ENCODE results near the gene PPAN.

The PPAN gene

DNA sequence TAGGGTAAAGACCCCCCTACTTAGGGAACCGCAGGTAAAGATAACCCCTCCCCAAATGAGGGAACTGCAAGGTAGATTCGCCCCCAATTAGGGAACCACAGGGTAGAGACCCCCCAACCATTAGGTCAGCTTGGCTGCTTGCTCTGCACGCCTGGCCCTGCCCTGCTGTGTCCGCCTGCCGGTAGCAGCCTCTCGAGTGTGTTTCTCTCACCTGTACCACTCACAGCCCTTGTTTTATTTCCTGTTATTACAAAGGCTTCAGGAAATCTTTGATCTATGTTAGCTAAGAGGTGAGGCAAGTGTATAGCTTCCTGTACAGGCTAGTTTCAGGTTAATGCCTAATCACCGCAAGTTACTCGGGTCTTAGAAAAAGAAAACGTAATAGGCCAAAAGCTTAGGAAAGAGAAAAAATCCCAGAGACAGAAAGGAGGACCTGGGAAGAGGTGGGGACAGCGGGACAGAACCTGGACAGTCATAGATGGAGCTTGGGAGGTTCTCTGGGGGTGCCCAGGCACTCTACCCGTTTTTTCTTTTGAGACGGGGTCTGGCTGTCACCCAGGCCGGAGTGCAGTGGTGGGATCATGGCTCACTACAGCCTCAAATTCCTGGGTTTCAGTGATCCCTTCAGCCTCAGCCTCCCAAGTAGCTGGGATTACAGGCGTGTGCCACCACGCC lies 36.7 kb downstream of the PPAN start:
- no peak for DNase-seq

DNA sequence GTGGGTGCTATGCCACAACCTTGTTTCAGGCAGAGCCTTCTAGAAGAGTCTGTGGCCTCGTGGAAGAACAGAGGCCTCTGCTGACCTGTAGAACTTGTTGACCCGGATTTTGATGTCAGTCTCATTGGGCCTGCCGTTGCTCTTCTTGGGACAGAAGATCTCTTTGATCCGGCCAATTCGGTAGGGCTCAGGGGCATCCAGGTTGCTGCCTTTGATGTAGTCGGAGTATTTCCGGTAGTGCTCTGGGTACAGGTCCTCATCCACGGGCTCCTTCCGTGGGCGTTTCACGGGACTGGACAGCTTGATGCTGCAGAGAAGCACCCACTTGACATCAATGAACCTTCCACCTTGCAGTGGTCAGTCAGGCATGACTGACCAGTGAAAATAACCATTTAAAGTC lies 37.5 kb downstream of the PPAN start:
- no peak for DNase-seq

DNA sequence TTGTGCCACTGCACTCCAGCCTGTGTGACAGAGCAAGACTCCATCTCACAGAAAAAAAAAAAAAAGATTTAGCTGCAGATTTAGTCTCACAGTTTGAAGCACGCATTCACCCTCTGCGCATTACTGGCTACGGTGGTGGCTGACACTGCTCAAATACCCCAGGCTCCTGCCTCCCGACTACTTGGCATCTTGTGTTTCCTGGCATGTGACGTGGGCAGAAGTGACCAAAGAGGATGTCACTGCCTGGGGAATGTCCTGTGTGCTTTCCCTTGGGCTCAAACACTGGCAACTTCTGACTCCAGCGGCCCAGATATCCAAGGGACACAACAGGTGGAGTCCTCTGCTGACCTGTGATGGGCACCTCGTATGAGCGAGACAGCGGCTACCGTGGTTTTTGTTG lies 38.2 kb downstream of the PPAN start:
- DNase-seq: no peak

DNA sequence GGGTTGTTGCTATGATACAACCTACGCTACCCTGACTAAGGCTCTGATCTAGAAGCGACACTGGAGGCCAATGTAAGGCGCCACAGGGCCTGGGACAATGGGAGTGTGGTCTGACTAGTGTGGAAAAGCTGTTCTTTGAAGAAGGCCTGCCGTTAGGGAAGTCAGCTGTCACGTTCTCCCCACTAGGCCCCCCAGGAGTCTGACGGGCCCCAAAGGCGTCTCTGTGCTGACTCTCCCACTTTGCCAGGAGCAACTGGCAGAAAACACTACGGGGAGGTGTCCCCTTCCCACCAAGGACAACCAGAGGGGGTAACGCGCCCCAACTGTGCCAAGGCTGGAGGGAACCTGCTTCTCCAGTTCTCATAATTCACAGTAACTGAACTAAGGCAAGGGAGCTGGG lies 38.9 kb downstream of the PPAN start:
- no peak for DNase-seq

DNA sequence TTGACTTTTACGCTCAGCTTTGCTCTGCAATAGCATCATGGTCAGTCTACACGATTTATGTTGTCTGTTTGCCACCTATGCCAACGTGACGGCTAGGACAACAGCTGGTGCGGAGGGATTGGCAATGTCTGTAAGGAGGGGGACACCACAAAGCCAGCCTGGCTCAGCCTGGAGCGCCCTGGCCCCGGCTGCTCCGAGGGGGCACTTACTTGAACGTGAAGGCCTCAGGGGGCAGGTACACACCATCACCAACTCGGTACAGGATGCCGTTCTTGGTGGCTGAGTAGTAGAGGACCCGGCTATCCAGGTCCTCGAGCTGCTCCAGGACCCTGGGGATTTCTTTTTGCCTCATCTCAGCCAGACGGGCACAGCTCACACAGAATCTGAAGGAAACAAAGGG lies 40.0 kb downstream of the PPAN start:
- no peak for DNase-seq

DNA sequence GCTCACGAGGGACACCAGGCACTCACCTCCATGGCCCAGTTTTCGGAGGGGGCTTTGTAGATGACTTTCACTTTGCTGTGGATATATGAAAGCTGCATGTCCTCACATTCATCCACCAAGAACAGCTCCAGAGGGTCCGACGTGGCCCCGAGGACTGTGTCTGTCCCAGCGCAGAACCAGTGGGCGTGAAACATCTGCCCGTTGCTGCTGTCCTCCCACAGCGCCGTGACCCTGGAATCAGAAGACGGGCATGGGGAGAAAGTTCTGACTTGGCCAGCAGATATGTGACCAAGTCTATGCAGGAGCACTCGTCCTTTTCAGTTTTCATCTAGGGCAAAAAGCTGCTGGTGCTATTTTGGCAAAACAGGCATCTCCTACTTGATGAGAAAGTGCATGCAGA lies 43.3 kb downstream of the PPAN start:
- no peak for DNase-seq

DNA sequence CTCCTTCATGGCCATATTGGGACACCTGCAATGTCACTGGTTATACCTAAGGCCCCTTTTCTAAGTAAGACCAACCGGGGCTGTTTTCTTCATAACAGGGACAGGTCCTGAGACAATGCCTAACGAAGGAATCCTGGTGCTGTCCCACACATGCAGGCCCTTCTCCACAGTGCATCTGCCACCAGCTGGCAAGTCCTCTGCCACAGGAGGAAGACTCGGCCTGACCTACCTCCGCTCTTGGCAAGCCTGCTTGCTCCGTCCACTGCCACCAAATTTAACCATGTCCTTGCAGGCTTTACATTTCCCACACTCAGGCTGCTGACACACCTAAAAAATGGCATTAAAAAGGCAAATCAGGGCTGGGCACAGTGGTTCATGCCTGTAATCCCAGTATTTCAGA lies 45.4 kb downstream of the PPAN start:
- no peak for DNase-seq

DNA sequence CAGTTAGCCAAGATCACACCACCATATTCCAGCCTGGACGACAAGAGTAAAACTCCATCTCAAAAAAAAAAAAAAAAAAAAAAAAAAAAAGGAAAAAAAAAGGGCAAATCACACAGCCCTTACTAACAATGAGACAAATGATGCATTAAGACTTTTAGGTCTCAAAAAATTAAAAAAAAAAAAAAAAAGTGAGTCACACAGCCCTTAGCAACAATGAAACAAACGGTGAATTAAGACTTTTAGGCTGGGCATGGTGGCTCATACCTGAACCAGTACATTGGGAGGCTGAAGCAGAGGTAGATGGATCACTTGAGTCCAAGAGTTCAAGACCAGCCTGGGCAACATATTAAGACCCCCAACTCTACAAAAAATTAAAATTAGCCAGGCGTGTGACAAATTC lies 45.9 kb downstream of the PPAN start:
- no peak for DNase-seq

DNA sequence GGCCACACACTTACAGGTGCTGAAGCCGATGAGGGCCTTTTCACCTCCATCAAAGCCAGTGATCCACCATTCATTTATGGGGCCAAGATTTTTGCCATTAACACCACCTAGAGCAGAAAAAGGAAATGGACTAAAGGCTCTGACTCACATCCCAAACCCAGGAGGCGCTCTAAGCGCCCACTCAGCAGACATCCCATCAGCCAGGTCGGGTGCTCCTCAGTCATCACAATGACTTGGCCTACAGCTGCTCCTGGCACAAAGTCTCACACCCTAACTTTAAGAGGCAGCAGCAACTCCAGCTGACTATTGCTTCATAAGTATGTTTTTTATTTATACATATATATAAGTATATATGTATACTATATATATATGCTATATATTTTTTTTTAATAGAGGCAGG lies 49.7 kb downstream of the PPAN start:
- DNase-seq: no peak

DNA sequence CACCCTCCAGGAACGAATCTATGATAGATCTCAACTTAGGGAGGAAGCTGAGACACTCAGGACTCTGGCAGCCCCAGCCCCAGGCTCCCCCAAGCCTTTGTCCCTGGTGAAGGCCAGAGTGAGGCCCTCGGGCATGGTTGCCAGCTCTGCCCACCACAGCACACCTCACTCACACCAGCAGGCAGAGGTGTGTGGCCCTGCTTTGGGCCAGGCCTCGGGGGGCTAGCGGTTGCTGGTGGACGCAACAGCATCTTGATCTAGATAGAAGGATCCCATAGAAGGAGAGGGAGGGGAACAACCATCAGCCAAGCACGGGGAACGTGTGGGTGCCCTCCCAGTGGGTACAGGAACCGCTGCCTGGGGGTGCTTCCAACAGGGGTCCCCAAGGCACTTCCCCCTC lies 51.9 kb downstream of the PPAN start:
- no peak for DNase-seq

DNA sequence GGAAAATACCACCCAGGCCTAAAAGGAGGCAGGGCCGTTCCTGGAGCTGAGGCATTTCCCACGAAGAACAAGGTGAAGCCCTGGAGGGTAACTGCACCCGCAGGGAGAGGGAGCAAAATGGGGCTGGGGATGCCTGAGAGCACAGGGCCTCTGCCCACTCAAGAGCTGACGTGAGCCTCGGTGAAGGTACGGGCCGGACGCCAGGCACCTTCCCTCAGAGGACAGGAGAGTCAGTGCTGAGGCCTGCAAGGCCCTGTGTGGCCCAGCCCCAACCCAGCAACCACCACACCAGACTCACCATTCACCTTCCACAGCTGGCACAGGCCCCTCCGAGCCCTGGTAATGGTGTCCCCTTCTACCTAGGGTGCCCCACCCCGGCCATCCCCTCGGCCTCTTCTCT lies 52.3 kb downstream of the PPAN start:
- DNase-seq: no peak

DNA sequence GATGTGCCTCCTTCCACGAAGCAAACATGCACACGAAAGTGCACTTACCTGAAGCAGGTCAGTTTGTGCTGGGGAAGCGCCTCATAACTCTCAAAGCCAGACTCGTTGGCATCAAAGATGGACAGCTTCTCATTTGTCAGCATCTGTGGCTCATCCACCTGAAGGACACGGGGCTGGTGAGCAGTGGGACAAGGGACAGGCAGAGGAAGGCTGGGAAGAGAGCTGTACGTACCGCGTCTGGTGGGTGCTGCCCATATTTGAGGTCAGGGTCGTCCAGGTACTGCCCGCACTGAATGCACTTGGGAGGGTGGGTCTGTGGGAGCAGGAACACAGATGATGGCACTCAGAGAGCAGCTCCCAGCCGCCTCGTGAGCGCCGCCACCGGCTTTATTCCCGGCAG lies 53.4 kb downstream of the PPAN start:
- DNase-seq: no peak
